B cell (primary cell): ENCODE data around the gene APP.

ENCODE experiments used
- EZH2 ChIP-seq: IDR thresholded peaks from 2 replicates; pipeline ENCODE4 v1.6.1; 2012; ENCODE audit warnings: borderline replicate concordance, low read depth, mild to moderate bottlenecking, moderate library complexity, low read length; ENCODE audit not compliant: insufficient read depth, poor library complexity, severe bottlenecking
- TF ChIP-seq, protein P1 (sequence below): fragments of 200-600 bp; IDR thresholded peaks from one replicate; pipeline ENCODE4 v1.8.0; 2022; ENCODE audit warnings: antibody characterized with exemption, mild to moderate bottlenecking

GRCh38 chr21:25995278-25995677 is 175.3 kb downstream of the APP start:
- TF ChIP-seq, protein P1, sequence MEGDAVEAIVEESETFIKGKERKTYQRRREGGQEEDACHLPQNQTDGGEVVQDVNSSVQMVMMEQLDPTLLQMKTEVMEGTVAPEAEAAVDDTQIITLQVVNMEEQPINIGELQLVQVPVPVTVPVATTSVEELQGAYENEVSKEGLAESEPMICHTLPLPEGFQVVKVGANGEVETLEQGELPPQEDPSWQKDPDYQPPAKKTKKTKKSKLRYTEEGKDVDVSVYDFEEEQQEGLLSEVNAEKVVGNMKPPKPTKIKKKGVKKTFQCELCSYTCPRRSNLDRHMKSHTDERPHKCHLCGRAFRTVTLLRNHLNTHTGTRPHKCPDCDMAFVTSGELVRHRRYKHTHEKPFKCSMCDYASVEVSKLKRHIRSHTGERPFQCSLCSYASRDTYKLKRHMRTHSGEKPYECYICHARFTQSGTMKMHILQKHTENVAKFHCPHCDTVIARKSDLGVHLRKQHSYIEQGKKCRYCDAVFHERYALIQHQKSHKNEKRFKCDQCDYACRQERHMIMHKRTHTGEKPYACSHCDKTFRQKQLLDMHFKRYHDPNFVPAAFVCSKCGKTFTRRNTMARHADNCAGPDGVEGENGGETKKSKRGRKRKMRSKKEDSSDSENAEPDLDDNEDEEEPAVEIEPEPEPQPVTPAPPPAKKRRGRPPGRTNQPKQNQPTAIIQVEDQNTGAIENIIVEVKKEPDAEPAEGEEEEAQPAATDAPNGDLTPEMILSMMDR = no peak
- no peak for TF ChIP-seq EZH2
